Hepatocyte (in vitro differentiated cells): ENCODE results near the gene PDILT.
"Not testable (repeated sequence)": the region's sequence is repeated elsewhere in the genome, so short reads cannot be mapped to it uniquely, and the experiment has no call there.

ENCODE experiments used
- CTCF ChIP-seq: fragments of 200-600 bp; sonication (generic); IDR thresholded peaks from 2 replicates; pipeline ENCODE4 v1.5.1; 2016; ENCODE audit warnings: antibody characterized with exemption, mild to moderate bottlenecking; ENCODE audit not compliant: poor library complexity
- EZH2 ChIP-seq: fragments of 200-600 bp; sonication (generic); IDR thresholded peaks from 2 replicates; pipeline ENCODE4 v1.6.1; 2016; ENCODE audit warnings: antibody characterized with exemption, mild to moderate bottlenecking, borderline replicate concordance

- TF ChIP-seq CTCF, EZH2: not testable (repeated sequence)
Observed at GRCh38 chr16:20421748-20422147, 17.2 kb upstream of the PDILT start.
